ENCODE results near the gene LGMN. TPM values are rescaled to one million over a fixed set of nuclear protein-coding genes. Genes with fewer than 3 reads are reported as not detected.
A peak's percentile ranks its signal among the peaks of the same experiment; 100 is the strongest.

The LGMN gene
- total and polyA plus RNA-seq, 2 experiments from 2014 or later: 98.8 to 129 TPM

DNA sequence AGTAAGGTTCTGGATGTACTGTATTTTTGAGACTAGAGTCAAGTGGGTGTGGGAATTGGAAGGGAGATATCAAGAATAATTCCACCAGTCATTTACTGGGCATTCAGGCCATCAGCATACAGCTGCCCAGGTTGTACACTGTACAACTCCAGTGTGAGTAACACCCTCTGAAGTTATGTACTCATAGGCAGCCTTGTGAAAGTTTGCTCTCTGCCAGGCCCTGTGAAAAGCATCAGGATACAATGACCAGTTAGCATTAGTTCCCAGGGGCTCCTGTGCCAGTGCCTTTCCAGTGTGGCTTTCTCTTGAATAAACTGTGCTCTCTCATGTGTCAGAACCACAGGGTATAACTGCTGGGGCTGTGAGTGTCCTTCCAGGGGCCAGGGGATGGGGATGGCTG, 89.7 kb downstream of the LGMN start:
- TF ChIP-seq EZH2 (IDR thresholded peaks at IDR 0.05; ENCODE audit: insufficient read depth, poor library complexity, severe bottlenecking): no peak
- TF ChIP-seq EZH2phosphoT487 (IDR thresholded peaks at IDR 0.05; ENCODE audit: insufficient read depth, low read depth): no peak
- Histone ChIP-seq H3K9me3 (ENCODE audit: low read depth) (no peaks in the 10 kb centered on the region), H3K27ac (no peak overlapping the region), H2AFZ (no peak overlapping the region), H3K79me2 (ENCODE audit: insufficient read depth) (no peaks in the 10 kb centered on the region), H3F3A (ENCODE audit: insufficient read depth) (no peaks in the 10 kb centered on the region), H3K9me2 (ENCODE audit: insufficient read depth) (no peaks in the 10 kb centered on the region), H4K20me1 (ENCODE audit: insufficient read depth) (no peaks in the 10 kb centered on the region), H3K4me2 (ENCODE audit: unreplicated experiment) (no peak overlapping the region), H3K9ac (no peak overlapping the region), H3K4me3 (no peak overlapping the region), H3K36me3 (ENCODE audit: low read depth) (peaks cover under 1% of the 10 kb centered on the region; the same call in 1 of the 2 replicates), H3K27me3 (replicated peaks; ENCODE audit: insufficient read depth) (no peaks in the 10 kb centered on the region), H3K4me1 (ENCODE audit: insufficient read depth) (no peaks in the 10 kb centered on the region)
- in situ Hi-C loops (cut with MboI): no loop called here
- peak; percentile 49 for DNase-seq

DNA sequence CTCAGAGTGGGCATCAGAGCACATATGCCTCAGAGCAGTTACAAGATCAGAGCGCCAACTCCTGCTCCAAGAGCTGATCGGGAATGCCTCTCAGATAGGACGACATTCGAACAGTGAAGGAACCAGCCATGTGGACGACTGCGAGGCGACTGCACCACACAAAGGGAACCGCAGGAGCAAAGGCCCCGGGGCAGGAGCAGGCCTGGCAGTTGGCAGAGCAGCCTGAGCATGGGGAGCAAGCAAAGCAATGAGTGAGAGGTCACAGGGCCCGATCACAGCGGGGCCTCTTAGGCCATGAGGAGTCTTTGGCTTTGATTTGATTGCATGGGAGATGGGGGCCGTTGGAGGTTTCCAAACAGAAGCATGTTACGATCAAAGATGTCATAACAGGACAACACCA, 90.3 kb downstream of the LGMN start:
- Histone ChIP-seq H3K36me3 (ENCODE audit: low read depth) (peaks cover 5% of the 10 kb centered on the region; the same call in 1 of the 2 replicates), H3K9ac (no peak overlapping the region), H3K9me2 (ENCODE audit: insufficient read depth) (no peaks in the 10 kb centered on the region), H3K4me2 (ENCODE audit: unreplicated experiment) (no peak overlapping the region), H3K27ac (no peak overlapping the region), H3K27me3 (replicated peaks; ENCODE audit: insufficient read depth) (no peaks in the 10 kb centered on the region), H3K9me3 (ENCODE audit: low read depth) (no peaks in the 10 kb centered on the region), H4K20me1 (ENCODE audit: insufficient read depth) (no peaks in the 10 kb centered on the region), H3F3A (ENCODE audit: insufficient read depth) (no peaks in the 10 kb centered on the region), H3K4me1 (ENCODE audit: insufficient read depth) (no peaks in the 10 kb centered on the region), H3K4me3 (no peak overlapping the region), H2AFZ (no peak overlapping the region), H3K79me2 (ENCODE audit: insufficient read depth) (no peaks in the 10 kb centered on the region)
- in situ Hi-C loops (cut with MboI): no loop called here
- DNase-seq: no peak
- TF ChIP-seq EZH2 (IDR thresholded peaks at IDR 0.05; ENCODE audit: insufficient read depth, poor library complexity, severe bottlenecking) (no peak), EZH2phosphoT487 (IDR thresholded peaks at IDR 0.05; ENCODE audit: insufficient read depth, low read depth) (no peak)
- WGBS, 2 experiments (ENCODE audit: low coverage in 1 of 2, low lambda C conversion rate in 2 of 2, missing lambda C conversion rate in 2 of 2): 88 to 89% methylated on average over 13 of the region's 13 CpGs

DNA sequence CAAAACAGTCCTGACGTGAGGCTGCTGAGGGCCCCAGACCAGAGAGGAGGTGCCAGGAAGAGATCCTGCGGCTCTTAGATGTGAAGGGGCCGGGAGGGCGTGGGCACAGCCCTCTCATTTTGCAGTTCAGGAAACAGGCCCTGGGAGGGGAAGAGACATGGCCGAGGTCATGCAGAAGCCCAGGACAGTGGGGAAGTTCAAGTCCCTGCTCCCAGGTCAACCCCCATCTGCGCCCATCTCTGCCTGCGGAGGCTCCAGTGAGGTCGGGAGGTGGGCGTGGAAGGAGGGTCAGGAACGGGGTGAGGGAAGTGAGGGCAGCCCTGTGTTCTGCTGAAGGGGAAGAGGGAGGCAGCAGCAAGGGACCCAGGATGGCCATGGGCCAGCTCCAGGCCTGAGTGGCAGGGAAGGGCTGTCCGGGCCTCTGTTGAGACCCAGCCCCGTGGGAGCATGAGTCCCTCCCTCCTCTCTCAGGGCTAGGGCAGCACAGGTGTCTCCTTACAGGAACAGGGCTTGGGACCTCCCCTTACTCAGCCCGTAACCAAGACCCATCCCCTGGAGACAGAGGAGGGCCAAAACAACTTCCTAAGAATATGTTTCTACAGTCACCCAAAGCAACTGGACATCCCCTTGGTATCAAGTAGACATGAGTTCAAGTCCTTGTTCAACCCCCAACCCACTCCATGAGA, 90.8 kb downstream of the LGMN start:
- Histone ChIP-seq H3K9me2 (ENCODE audit: insufficient read depth) (no peaks in the 10 kb centered on the region), H3K36me3 (ENCODE audit: low read depth) (peaks cover 7% of the 10 kb centered on the region; the same call in 1 of the 2 replicates), H3K9me3 (ENCODE audit: low read depth) (no peaks in the 10 kb centered on the region), H3K4me2 (ENCODE audit: unreplicated experiment) (no peak overlapping the region), H3K79me2 (ENCODE audit: insufficient read depth) (no peaks in the 10 kb centered on the region), H3K4me1 (ENCODE audit: insufficient read depth) (no peaks in the 10 kb centered on the region), H3F3A (ENCODE audit: insufficient read depth) (no peaks in the 10 kb centered on the region), H3K4me3 (no peak overlapping the region), H3K27me3 (replicated peaks; ENCODE audit: insufficient read depth) (no peaks in the 10 kb centered on the region), H4K20me1 (ENCODE audit: insufficient read depth) (no peaks in the 10 kb centered on the region), H3K9ac (no peak overlapping the region), H2AFZ (no peak overlapping the region), H3K27ac (no peak overlapping the region)
- no peak for TF ChIP-seq EZH2phosphoT487 (IDR thresholded peaks at IDR 0.05; ENCODE audit: insufficient read depth, low read depth)
- no peak for TF ChIP-seq EZH2 (IDR thresholded peaks at IDR 0.05; ENCODE audit: insufficient read depth, poor library complexity, severe bottlenecking)
- in situ Hi-C loops (cut with MboI): no loop called here
- WGBS, 2 experiments (ENCODE audit: low coverage in 1 of 2, low lambda C conversion rate in 2 of 2, missing lambda C conversion rate in 2 of 2): 92 to 94% methylated on average over 12 to 13 of the region's 13 CpGs
- DNase-seq: no peak

DNA sequence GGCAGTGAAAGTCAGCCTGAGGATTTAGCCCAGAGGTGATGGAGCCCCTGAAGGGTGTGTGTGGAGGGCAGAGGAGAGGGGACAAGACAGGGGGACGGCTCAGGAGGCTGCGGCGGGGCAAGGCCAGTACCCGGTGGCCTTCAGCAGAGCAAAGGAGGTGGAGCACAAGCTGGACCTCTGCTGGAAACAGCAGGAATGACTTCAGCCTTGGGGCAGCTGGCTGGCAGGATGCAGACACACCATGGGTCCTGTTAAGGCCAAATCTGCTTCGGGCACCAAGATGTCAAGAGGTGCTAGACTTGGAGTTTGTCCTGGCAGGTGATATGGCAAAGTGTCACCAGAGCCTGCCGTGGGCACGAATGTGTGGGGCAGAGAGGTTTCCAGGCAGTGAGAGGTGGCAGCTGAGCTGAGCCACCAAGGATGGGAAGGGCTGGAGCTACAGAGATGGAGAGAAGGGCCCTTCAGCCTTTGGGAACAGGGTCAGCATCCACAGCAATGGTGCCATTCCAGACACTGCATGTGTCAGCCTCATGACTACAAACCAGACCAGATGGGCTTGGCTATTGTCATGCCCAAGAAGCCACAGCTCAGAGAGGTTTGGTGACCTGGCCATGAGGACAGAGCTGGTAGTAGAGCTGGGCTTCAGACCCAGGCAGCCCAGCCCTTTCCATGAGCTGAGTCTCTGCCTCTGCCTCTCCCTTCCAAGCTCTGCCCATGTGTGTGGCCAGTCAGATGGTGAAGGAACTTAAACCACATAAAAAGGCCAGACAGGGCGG, 91.9 kb downstream of the LGMN start:
- Histone ChIP-seq H3F3A (ENCODE audit: insufficient read depth) (no peaks in the 10 kb centered on the region), H3K27ac (no peak overlapping the region), H3K27me3 (replicated peaks; ENCODE audit: insufficient read depth) (no peaks in the 10 kb centered on the region), H3K9me3 (ENCODE audit: low read depth) (no peaks in the 10 kb centered on the region), H3K4me3 (no peak overlapping the region), H3K36me3 (ENCODE audit: low read depth) (peaks cover 7% of the 10 kb centered on the region; the same call in 1 of the 2 replicates), H3K4me2 (ENCODE audit: unreplicated experiment) (no peak overlapping the region), H3K9ac (no peak overlapping the region), H2AFZ (no peak overlapping the region), H3K4me1 (ENCODE audit: insufficient read depth) (no peaks in the 10 kb centered on the region), H3K79me2 (ENCODE audit: insufficient read depth) (no peaks in the 10 kb centered on the region), H4K20me1 (ENCODE audit: insufficient read depth) (no peaks in the 10 kb centered on the region), H3K9me2 (ENCODE audit: insufficient read depth) (no peaks in the 10 kb centered on the region)
- TF ChIP-seq EZH2 (IDR thresholded peaks at IDR 0.05; ENCODE audit: insufficient read depth, poor library complexity, severe bottlenecking) (no peak), EZH2phosphoT487 (IDR thresholded peaks at IDR 0.05; ENCODE audit: insufficient read depth, low read depth) (no peak)
- 94% methylated on average over 8 of the region's 8 CpGs for WGBS, 2 experiments (ENCODE audit: low coverage in 1 of 2, low lambda C conversion rate in 2 of 2, missing lambda C conversion rate in 2 of 2)
- in situ Hi-C loops (cut with MboI): no loop called here
- DNase-seq: no peak

Measured in GM23248 (cell line).